Frontal cortex (tissue), 4 donors: Measurements from ENCODE around the gene ZFX. TPM values are rescaled to one million over a fixed set of nuclear protein-coding genes. Genes with fewer than 3 reads are reported as not detected.
"Not testable (repeated sequence)": the region's sequence is repeated elsewhere in the genome, so short reads cannot be mapped to it uniquely, and the experiment has no call there.

ENCODE experiments used
- DNase-seq, 2 donors: peaks; one replicate each; pipeline ENCODE4 v3.0.0; 2012; ENCODE audit warnings: low spot score in 2 of 2
- FAIRE-seq: peaks from 2 replicates; lab custom pipeline; 2012; peaks lifted over from hg19 to GRCh38; lab: Jason Lieb, UNC
- total RNA-seq: library from RNA; depleted of rRNA; stranded (reverse); fragments of >200 nt; gene quantifications from one replicate; pipeline ENCODE4 v1.2.3, GENCODE V29; 2014
- donor health status: control.
- donor health status: control.
- donor health status: control.

ZFX gene
- 46.1 TPM for total RNA-seq

- FAIRE-seq, result no peak
- DNase-seq, result peak; percentile 40 to 78
These were observed at the start of gene ZFX for GRCh38 chrX:24149351-24150050. Gene ZFX (plus strand): TSS chrX:24149729. CDS start chrX:24172743, 23,014 bp downstream.

GRCh38 chrX:24100713-24101112 lies 48.8 kb upstream of the ZFX start:
- DNase-seq, result no peak
- FAIRE-seq, result no peak

GRCh38 chrX:24110069-24110468 lies 39.5 kb upstream of the ZFX start:
- DNase-seq, result no peak
- FAIRE-seq, result no peak

- DNase-seq, result no peak
- no peak for FAIRE-seq
These were observed 36.3 kb upstream of the ZFX start for GRCh38 chrX:24113181-24113580.

GRCh38 chrX:24117258-24117657 lies 32.3 kb upstream of the ZFX start:
- peak; percentile 28 to 30 for DNase-seq
- no peak for FAIRE-seq

- DNase-seq (no peak), FAIRE-seq (no peak)
These were observed 25.2 kb upstream of the ZFX start for GRCh38 chrX:24124244-24124799.

- DNase-seq, result no peak
These were observed 24.4 kb upstream of the ZFX start for GRCh38 chrX:24125028-24125612.

GRCh38 chrX:24131476-24131875 lies 18.1 kb upstream of the ZFX start:
- FAIRE-seq, result no peak

More at GRCh38 chrX:24125028-24125612, 24.4 kb upstream of the ZFX start:
- FAIRE-seq, result no peak

GRCh38 chrX:24133312-24133711 lies 16.2 kb upstream of the ZFX start:
- DNase-seq, result no peak
- no peak for FAIRE-seq

More at GRCh38 chrX:24131476-24131875, 18.1 kb upstream of the ZFX start:
- DNase-seq, result no peak

- DNase-seq, FAIRE-seq: not testable (repeated sequence)
These were observed 13.8 kb upstream of the ZFX start for GRCh38 chrX:24135768-24136167.

- DNase-seq, result no peak
These were observed 12.3 kb upstream of the ZFX start for GRCh38 chrX:24137192-24137591.

GRCh38 chrX:24143982-24144381 lies 5.5 kb upstream of the ZFX start:
- not testable (repeated sequence) for FAIRE-seq, DNase-seq

More at GRCh38 chrX:24137192-24137591, 12.3 kb upstream of the ZFX start:
- no peak for FAIRE-seq

GRCh38 chrX:24144528-24144927 lies 5.0 kb upstream of the ZFX start:
- FAIRE-seq (no peak), DNase-seq (no peak)

- DNase-seq, result no peak
- FAIRE-seq, result no peak
These were observed 4.0 kb upstream of the ZFX start for GRCh38 chrX:24145303-24146186.

- FAIRE-seq (no peak), DNase-seq (no peak)
These were observed 3.1 kb upstream of the ZFX start for GRCh38 chrX:24146283-24146949.

GRCh38 chrX:24147165-24147564 lies 2.4 kb upstream of the ZFX start:
- FAIRE-seq (no peak), DNase-seq (no peak)

- FAIRE-seq (no peak), DNase-seq (no peak)
These were observed 1.4 kb upstream of the ZFX start for GRCh38 chrX:24148121-24148520.

- peak in 1 of 2 donors; percentile 17 for DNase-seq
- FAIRE-seq, result no peak
These were observed 786 bp upstream of the ZFX start for GRCh38 chrX:24148535-24149350.
